Measurements from ENCODE around the gene NLRP12.
"Not testable (repeated sequence)": the region's sequence is repeated elsewhere in the genome, so short reads cannot be mapped to it uniquely, and the experiment has no call there.

Gene NLRP12, protein sequence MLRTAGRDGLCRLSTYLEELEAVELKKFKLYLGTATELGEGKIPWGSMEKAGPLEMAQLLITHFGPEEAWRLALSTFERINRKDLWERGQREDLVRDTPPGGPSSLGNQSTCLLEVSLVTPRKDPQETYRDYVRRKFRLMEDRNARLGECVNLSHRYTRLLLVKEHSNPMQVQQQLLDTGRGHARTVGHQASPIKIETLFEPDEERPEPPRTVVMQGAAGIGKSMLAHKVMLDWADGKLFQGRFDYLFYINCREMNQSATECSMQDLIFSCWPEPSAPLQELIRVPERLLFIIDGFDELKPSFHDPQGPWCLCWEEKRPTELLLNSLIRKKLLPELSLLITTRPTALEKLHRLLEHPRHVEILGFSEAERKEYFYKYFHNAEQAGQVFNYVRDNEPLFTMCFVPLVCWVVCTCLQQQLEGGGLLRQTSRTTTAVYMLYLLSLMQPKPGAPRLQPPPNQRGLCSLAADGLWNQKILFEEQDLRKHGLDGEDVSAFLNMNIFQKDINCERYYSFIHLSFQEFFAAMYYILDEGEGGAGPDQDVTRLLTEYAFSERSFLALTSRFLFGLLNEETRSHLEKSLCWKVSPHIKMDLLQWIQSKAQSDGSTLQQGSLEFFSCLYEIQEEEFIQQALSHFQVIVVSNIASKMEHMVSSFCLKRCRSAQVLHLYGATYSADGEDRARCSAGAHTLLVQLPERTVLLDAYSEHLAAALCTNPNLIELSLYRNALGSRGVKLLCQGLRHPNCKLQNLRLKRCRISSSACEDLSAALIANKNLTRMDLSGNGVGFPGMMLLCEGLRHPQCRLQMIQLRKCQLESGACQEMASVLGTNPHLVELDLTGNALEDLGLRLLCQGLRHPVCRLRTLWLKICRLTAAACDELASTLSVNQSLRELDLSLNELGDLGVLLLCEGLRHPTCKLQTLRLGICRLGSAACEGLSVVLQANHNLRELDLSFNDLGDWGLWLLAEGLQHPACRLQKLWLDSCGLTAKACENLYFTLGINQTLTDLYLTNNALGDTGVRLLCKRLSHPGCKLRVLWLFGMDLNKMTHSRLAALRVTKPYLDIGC

DNA sequence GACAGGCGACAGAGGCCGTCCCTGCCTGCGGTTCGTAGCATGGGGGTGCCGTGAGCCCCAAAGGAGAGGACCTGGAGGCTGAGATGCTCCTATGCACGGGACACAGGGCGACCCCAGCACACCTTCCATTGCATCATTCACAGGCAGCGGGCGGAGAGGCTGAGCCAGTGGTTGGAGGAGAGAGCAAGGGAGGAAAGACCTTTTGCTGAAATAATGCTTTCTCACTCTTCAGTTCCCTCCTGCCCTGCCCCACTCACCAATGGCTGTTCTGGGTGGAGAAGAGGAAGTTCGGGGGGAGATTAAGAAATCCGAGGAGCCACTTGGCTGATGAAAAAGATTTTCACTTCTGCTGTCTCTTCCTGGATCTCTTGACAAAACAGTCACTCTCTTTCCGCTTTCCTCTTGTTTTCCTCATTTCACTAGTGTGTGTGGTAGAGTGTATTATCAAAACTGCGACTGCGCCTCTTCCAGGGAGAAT, at the start of gene NLRP12:
Gene NLRP12, minus strand, starts transcription at position 181 of the 478 bp plus-strand sequence. Its CDS starts 140 bp downstream, at position 41.
- in situ Hi-C loops (cut with HindIII; ENCODE audit: low sequenced_read_pairs) = no loop called here

GRCh38 chr19:53872762-53873161, 48.6 kb upstream of the NLRP12 start:
- in situ Hi-C loops (cut with HindIII; ENCODE audit: low sequenced_read_pairs) = no loop called here

DNA sequence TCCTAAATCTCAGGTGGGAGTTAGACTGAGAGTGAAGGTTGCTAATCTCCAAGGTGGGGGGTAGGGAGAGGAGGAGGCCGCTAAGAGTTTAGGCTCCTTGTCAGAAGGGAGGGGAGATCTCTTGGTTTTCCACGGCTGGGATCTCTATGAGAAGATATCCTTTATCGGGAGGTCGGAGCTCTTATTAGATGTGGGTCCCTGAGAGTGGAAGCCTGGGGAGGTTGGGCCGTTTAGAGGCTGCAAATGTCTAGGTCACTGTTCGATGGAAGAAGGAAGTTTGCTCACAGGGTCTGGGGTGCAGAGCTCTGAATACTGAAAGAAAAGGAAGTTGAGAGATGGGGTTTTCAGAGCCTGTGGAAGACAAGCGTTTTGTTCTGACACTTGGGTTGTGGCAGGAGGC, 47.3 kb upstream of the NLRP12 start:
- in situ Hi-C loops (cut with HindIII; ENCODE audit: low sequenced_read_pairs) = no loop called here

- in situ Hi-C loops (cut with HindIII; ENCODE audit: low sequenced_read_pairs) = no loop called here
These were observed 46.4 kb upstream of the NLRP12 start for GRCh38 chr19:53870485-53870844.

DNA sequence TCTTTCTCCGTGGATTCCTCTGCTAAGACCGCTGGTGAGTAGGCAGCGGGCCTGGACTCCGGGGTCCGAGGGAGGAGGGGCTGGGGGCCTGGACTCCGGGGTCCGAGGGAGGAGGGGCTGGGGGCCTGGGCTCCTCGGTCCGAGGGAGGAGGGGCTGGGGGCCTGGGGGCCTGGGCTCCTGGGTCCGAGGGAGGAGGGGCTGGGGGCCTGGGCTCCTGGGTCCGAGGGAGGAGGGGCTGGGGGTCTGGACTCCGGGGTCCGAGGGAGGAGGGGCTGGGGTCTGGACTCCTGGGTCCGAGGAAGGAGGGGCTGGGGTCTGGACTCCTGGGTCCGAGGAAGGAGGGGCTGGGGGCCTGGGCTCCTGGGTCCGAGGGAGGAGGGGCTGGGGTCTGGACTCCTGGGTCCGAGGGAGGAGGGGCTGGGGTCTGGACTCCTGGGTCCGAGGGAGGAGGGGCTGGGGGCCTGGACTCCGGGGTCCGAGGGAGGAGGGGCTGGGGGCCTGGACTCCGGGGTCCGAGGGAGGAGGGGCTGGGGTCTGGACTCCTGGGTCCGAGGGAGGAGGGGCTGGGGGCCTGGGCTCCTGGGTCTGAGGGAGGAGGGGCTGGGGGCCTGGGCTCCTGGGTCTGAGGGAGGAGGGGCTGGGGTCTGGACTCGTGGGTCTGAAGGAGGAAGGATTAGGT, 45.8 kb upstream of the NLRP12 start:
- in situ Hi-C loops (cut with HindIII; ENCODE audit: low sequenced_read_pairs) = not testable (repeated sequence)

DNA sequence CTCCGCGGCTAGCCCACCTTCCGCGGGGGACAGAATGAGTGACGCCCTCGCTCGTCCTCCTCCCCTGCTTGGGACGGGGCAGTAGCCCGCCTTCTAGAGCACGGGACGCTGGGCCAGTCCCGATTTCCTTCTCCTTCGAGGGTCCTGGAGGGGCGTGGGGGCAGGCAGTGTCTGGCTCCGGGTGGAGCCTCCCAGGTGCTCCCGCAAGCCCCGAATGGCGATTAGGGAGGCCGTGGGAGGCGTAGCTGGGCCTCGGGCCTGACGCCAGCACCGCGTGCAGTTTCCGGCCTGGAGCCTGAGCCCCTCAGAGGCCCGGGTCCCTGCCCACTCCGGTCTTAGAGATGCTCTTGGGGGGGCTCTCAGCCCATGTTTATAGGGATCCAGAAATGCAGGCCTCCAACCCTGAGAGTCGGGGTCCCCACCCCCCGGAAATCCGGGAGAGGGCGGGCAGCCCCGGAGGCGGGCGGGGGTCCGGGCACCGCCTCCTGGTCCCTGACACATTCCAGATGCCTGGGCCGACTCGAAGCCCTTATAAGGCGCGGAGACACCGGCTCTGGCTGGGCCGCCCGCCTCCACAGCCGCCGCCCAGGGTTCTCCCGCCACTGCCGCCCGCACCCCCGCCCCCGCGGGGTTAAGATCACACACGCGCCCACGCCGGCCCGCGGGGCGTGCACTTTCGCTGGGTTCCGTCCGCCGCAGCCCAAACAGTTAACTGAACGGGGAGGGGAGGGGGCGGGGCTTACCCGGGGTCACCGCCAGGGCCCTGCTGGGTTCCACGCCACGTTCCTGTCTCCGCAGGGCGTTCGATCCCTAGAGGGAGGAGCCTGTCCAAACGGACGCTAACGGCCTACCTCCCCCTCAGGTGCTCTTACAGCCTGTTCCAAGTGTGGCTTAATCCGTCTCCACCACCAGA, 45.0 kb upstream of the NLRP12 start:
- in situ Hi-C loops (cut with HindIII; ENCODE audit: low sequenced_read_pairs) = no loop called here

DNA sequence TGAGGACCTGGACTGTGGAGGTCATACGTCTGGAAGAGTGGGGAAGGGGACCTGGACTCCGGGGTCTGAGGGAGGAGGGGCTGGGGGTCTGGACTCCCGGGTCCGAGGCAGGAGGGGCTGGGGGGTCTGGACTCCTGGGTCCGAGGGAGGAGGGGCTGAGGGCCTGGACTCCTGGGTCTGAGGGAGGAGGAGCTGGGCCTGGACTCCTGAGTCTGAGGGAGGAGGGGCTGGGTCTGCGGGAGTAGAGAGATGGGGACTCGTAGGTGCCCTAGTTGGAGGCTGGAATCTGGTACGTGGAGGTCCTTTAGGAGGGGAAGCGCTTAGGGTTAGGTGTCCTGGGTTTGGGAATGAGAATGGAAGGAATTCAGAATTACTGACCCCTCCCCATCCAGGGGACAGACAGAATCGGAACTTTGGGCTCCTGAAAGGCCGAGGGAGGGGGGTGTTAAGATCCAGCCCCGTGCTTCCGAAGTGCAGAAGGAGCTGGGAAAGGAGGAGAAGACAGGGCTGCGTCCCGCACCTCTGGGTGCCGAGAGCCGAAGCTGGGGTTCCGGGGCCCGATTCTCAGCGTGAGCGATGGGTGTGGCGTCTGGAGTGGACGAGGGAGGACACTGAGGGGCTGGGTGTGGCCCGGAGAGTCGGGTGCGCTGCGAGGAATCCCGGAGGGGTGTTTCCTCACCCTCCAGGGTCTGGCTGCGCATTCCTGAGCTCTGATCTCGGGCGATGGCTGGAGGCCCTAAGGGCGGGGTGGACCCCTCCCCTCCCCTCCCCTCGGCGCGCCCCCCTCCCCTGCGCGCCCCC, 44.2 kb upstream of the NLRP12 start:
- in situ Hi-C loops (cut with HindIII; ENCODE audit: low sequenced_read_pairs) = no loop called here

GRCh38 chr19:53867225-53868090, 43.3 kb upstream of the NLRP12 start, which contains the start of gene MYADM:
Gene MYADM, plus strand, starts transcription at chr19:53867883. Its CDS starts 5,647 bp downstream, at chr19:53873530.
- in situ Hi-C loops (cut with HindIII; ENCODE audit: low sequenced_read_pairs) = no loop called here

DNA sequence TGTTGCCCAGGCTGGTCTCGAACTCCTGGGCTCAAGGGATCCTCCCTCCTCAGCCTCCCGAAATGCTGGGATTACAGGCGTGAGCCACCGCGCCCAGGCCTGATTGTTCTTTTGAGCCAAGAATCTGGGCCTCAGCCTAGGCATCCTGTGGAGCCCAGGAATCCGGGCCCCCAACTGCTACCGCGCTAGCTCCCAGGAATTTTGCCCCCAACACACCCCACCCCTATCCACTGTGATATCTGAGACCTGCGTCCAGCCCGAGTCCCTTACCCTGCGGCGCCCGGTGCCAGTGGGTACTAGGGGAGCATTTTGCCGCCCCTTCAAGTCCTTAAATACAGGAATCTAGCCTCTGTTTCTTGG, 42.7 kb upstream of the NLRP12 start:
- in situ Hi-C loops (cut with HindIII; ENCODE audit: low sequenced_read_pairs) = no loop called here

GRCh38 chr19:53865918-53866864, 42.1 kb upstream of the NLRP12 start:
- in situ Hi-C loops (cut with HindIII; ENCODE audit: low sequenced_read_pairs) = no loop called here

DNA sequence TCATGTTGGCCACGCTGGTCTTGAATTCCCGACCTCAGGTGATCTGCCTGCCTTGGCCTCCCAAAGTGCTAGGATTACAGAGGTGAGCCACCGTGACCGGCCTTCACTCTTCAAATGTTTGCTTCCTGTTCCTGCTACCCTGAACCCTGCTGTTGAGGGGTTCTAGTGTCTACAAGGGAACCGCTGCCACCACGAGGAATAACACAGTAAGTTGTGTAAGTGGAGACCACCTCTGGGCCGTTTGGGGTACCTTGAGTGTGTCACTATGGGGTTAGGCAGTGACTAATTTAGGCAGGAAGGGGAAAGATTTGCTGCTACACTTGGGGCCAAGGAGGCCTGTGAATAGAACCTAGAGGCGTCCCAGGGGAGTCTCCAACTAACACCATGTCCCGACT, 41.4 kb upstream of the NLRP12 start:
- in situ Hi-C loops (cut with HindIII; ENCODE audit: low sequenced_read_pairs) = no loop called here

GRCh38 chr19:53864308-53864836, 40.3 kb upstream of the NLRP12 start:
- in situ Hi-C loops (cut with HindIII; ENCODE audit: low sequenced_read_pairs) = no loop called here

GRCh38 chr19:53853707-53854106, 29.6 kb upstream of the NLRP12 start:
- in situ Hi-C loops (cut with HindIII; ENCODE audit: low sequenced_read_pairs) = no loop called here

GRCh38 chr19:53849237-53849676, 25.1 kb upstream of the NLRP12 start:
- in situ Hi-C loops (cut with HindIII; ENCODE audit: low sequenced_read_pairs) = no loop called here

GRCh38 chr19:53847555-53847954, 23.4 kb upstream of the NLRP12 start:
- in situ Hi-C loops (cut with HindIII; ENCODE audit: low sequenced_read_pairs) = no loop called here

- in situ Hi-C loops (cut with HindIII; ENCODE audit: low sequenced_read_pairs) = no loop called here
These were observed 20.7 kb upstream of the NLRP12 start for GRCh38 chr19:53844849-53845246.

GRCh38 chr19:53840914-53841313, 16.8 kb upstream of the NLRP12 start:
- in situ Hi-C loops (cut with HindIII; ENCODE audit: low sequenced_read_pairs) = not testable (repeated sequence)

Measured in endothelial cell of hepatic sinusoid (primary cell).